ENCODE data around the gene DCHS2.
A peak's percentile ranks its signal among the peaks of the same experiment; 100 is the strongest.

DCHS2 gene, protein sequence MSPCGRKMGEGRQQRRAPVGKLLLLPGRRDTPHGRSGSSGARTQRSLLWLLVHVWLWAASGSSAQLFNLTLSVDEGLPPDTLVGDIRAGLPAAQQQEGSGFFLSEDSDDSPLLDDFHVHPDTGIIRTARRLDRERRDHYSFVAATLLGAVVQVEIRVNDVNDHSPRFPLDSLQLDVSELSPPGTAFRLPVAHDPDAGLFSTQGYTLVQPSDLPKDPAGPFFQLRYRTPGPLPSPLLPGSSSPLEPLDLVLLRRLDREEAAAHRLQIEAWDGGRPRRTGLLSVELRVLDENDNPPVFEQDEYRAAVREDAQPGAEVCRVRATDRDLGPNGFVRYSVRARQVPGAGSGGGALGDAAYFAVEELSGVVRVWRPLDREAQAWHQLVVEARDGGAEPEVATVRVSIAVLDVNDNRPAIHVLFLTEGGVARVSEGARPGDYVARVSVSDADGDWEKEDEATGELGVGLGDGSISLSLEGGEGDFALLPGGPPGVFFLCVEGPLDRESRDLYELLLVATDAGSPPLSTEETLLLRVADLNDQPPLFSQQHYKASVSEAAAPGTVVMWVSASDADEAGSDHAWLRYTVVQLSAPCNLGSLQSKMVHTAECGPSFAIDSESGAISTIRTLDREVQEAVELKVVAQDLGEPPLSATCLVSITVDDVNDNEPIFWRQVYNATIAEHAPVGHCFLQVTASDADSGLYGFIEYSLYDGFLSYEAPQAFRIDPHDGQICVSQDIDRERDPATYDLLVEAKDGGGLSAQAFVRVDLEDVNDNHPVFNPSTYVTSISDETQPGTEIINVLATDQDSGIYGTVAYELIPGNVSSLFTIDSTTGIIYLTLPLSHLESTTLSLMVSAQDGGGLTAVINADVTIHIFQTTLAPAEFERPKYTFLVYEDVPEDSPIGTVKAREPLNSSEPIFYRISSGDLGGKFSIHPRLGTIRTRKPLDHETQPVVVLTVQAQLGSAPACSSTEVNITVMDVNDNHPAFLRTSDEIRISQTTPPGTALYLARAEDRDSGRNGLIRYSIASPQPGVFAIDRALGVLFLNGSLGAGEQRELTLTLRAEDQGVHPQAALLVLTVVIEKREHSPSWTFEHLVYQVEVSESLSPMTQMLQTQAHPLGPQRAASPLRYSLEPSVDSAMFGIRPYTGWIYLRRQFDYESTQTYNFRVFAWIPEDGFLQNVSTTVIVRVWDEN (N-terminal part only)

DNA sequence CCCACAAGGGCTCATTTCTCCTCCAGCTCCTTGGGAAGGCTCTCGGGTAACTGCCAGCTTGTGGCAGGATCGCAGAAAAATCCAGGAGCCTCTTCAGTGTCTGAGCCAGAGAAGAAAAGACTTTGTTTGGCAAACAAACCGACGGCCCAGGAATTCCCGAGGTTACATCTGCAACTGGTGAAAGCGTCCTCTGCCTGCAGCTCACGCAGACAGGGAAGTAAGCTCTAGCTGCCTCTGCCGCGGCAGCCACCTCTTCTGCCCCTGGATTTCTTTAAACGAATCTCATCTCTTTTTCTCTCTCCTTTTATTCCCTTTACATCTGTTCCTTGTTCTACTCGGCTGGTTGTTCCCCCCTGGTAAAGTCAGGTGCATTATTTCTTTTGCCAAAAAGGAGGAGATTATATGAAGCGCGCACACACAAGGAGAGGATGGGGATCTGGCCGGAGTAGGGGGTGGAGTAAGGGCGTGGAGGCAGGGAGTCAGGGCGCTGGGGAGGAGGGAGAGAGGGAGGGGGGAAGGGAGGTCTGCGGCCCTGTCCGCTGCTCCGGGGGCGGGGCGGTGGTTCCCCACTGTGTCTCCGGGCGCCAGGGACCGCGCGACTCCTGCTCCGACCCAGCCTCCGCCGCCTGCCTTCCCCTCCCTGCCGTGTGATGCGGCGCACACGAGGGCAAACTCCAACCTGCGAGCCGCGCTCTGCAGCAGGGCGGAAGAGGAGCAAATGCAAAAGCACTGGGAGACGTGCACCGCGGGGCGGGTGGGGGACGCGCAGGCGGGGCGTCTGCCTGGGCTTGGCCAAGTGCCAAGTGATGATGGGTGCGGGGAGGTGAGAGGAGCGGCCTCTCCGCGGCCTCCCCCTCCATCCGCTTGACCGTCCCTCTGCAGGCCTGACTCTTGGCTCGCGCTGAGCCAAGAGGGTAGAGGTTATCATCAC, at the start of gene DCHS2:
TSS of gene DCHS2 (minus strand) at position 459 of the 931 bp plus-strand sequence. CDS start at position 15, 444 bp downstream.
- peak; percentile 75 for DNase-seq

DNA sequence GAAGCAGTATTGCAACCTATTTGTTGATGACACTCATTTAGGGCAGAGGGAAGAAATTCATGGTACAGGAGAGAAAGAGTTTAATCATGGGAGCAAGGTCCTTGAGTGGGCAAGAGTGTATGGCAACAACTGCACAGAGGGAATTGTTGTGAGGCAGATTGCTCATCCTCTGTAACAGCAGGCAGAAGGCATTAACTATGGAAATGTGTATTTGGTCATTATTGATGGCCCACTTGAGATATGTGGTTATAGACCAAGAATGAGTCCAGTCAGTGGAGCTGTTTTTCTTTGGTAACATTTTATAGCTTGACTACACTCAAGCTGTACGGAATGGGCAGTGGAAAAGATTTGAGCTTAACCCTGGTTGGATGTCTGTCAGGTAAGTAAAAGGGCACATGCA, 42.7 kb upstream of the DCHS2 start:
- no peak for DNase-seq

DNA sequence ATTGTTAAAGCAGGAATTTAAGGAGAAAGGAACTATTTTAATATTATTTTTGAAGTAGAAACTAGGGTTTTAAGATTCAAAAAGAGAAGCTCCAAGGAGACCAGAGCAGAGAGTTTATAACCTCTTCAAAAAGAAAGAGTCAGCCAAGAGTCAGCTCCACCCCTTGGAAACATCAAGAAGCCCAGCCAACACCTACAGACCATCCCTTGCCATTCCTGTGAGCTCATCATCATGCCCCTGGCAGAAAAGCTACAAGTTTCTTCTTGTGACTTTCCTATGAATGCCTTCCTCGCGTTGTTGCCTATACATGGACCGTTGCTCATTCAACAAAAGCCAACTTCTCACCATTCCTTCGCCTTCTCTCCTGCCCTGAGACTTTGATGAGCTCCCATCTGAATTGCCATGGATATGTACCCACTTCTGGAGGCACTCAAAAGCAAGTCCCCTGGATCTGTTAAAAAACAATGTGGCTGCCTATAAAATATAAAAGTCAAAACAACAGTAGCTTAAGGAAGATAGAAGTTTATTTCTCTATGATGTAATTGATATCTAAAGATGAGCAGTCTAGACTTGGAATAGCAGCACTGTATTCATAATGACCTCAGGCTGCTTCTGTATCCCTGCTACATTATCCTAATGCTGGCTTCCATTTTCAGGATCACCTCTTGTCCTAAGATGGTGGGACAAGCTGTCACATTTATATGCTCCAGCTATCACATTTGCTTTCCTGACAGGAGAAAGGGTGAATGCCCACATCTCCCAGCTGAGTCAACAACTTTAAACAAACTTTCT, 38.3 kb upstream of the DCHS2 start:
- no peak for DNase-seq

DNA sequence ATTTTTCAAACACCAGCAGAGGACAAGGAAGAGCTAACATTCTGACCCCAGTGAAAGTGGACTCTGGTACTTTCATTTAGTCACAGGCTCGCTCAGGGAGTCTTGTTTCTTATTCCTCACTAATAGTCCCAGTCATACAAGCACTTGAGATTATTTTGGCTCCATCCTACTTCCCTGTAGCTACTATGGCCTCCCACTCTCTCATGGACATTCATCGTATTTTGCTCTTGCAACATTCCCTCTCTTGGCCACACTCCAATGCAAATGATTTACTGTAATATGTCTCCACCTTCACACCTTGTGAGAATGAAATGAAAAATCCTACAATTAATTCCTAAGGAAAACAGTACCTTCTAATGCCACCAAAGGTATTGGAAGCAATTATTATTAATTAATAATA, 37.3 kb upstream of the DCHS2 start:
- DNase-seq = no peak

DNA sequence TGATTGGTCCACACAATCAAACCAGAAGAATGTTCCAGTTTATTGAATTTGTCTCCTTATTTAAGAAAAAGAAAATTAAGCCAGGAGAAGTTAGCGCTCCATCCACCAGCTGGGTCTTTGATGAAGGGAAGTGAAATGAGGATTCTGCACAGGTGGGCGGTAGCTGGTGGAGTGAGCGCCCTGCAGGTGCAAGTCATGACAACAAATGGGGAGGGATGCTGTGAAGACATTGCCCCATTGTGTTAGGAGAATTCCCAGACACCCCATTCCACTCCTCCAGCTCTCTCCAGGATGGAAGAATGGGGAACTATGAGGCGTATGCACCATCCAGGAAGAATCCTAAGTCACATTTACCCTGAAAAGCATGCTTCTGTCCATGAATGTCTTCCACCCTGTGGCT, 35.7 kb upstream of the DCHS2 start:
- no peak for DNase-seq

DNA sequence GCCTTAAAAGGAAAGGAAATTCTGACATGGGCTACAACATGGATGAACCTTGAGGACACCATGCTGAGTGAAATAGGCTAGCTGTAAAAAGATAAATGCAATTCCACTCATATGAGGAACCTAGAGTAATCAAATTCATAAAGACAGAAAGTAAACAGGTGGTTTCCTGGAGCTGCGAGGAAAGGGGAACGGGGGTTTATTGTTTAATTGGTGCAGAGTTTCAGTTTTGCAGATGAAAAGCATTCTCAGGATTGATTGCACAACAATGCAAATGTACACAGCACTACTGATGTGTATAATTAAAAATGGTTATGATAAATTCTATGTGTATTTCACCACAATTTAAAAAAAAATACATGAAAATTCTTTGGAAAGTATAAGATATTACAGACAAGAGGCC, 34.6 kb upstream of the DCHS2 start:
- no peak for DNase-seq

DNA sequence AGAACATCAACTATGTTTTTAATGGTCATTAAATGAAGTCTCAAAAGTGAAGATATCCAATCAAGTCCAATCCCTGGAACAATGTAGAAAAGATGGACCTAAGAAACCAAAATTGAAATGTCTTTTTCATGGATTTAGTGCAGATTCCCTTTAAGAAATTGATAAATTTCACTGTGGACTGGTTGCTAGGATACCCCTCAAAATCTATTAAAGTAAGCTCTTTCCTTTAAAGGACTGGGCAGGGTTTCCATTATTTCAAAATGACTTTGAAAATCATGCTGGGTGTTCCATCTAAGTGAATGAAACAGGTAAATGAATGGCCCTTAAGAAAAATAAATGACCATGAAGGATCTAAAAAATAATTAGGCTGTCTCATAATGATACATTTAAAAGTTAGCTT, 30.0 kb upstream of the DCHS2 start:
- DNase-seq = no peak

DNA sequence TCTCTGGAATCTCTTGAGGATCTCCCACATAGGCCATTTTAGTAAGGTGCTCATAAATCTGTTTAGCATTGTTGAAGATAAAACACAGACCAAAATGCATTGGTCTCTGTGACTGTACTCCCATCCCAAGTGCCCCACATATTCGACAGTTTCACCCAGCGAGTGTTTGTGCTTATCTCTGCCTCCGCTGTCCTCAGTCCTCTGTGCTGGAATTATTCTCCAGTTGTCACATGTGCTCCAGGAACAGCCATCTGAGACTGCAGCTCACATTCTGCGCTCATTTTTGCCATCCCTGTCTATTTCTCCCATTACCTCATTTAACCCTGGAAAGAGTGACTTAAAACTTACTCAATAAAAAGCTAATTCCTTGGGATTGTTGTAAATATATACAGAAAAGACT, 27.6 kb upstream of the DCHS2 start:
- no peak for DNase-seq

DNA sequence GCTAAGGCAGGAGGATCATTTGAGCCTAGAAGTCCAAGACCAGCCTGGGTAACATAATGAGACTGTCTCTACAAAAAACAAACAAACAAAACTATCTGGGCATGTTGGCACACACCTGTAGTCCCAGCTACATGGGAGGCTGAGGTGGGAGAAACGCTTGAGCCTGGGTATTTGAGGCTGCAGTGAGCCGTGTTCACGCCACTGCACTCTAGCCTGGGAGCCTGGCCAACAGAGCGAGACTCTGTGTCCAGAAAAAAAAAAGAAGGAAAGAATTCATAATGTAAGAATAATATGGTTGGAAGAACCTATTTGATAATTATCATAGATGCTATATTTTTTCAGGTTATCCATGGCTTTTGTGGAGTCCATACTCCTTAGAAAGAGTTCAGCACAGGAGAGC, 26.0 kb upstream of the DCHS2 start:
- DNase-seq = no peak

DNA sequence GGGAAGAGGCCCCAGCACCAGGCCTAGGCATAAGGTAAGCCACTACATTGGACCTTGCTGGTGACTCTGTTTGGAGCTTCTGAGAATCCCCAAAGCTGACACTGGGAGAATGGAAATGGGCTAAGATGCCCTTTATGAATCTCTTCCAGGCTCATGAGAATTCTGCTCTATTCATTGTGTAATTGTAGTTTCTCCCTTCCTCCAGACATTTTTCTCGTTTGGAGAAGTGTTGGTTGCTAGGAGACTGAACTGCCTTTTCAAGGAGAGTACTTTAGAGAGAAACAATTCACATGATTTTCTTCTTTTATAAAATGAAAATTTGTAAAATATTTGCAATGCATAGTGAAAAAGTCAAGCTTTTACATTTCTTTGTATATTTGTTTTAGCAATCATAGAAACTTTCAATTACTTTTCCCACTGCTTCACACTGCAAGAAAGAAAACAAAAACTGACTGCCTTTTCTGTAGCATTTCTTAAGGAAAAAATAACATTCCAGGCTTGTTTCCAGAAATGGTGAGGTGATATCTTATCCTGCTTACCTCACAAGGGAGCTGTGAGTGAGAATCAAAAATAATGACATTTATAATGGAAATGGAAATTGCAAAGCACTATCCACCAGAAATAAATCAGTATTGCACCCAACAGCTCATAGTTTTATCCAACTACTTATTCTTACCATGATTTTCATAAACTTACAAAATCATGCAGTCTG, 24.9 kb upstream of the DCHS2 start:
- DNase-seq = no peak

DNA sequence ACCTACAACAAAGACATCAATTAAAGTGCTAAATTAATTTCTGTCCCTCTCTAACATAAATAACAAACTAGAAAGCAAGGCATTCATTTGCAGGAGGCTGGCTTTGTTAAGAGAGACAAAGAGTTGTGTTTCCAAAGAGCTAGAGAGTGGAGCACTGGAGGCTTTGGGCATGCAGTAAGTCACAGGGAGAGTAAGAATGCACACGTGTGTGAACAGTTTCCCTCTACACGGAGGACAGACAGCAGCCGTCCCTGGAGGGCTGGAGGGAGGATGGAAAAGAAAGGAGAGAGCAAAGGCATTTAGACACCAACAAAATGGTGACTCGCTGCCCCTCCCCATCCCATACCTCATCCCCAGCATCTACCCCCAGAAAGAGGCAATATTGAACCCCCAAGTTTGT, 20.4 kb upstream of the DCHS2 start:
- no peak for DNase-seq

DNA sequence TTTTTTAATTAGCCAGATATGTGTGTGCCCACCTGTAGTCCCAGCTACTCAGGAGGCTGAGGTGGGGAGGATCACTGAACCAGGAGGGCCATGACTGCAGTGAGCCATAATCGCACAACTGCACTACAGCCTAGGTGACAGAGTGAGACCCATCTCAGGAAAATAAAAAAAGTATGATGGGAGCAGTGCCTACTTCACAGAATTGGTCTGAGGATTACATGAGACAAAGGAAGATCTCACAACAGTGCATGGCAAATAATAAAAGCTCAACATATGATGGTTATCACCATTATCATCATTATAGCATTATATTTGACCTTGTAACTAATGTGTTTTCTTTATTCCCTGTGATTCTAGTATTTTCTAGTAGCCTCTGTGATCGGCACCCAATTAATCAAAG, 19.9 kb upstream of the DCHS2 start:
- DNase-seq = no peak

DNA sequence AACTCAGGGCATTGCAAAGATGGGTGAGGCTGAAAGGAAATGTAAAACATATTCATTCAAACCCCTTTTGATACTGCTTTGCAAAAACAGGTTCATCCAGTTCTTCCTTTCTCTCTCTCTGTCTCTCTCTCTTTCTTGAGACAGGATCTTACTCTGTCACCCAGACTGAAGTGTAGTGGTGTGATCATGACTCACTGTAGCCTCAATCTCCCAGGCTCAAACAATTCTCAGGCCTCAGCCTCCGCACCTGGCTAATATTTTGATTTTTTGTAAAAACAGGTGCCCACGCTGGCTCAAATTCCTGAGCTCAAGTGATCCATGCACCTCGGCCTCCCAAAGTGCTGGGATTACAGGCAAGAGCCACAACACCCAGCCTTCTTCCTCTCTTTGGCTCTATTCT, 15.6 kb upstream of the DCHS2 start:
- DNase-seq = no peak

DNA sequence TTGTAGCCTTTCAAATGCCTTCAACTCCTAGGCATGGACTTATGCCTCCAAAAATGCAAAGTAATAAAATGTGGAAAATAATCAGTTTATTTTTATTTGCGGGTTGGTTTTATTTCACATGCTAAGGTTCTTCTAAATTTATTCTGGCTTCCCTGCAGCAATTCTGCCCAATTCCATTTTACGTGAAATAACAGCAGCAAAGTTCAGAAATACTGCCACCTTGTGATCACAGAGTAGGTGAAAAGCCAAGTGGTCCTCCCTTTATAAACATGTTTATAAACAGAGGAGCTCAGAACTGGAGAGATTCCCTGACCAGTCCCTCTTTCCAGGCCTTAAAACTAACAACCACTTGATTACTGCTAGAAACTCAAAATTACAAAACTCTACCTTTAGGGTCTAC, 14.7 kb upstream of the DCHS2 start:
- no peak for DNase-seq

DNA sequence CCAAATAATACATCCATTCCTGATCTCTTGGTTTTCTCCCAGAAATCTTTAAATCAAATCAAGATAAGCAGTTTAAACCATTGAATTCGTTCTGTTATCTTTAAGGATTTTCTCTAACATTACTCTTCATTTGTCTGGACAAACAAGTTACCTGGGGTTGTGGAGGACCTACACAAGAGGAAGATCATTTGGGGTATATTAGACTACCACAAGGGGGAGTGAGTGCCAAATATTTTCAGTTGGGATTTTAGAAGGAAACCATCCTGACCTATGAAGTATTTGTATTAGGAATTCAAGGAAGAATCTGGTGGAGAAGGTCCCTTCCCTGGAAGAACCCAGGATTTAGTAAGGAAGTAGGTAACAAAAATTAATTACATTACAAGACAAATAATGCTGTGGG, 12.0 kb upstream of the DCHS2 start:
- no peak for DNase-seq

DNA sequence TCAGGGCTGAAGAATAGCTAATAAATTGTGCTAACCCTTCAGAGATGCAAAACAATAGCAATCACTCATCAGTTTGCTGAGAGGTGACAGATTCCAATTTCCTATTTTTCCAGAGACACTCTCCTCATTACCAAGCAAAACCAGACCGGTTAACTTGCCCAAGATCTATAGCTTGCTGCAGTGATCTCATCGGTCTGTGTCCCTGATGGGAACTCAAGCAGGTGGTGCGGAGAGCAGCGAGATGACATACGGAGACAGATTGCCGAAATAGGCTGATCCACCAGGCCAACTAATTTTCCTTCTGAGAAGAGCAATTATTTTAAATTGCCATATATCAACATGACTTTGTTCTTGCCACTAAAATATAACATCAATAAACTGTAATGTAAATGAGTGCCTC, 10.5 kb upstream of the DCHS2 start:
- no peak for DNase-seq

DNA sequence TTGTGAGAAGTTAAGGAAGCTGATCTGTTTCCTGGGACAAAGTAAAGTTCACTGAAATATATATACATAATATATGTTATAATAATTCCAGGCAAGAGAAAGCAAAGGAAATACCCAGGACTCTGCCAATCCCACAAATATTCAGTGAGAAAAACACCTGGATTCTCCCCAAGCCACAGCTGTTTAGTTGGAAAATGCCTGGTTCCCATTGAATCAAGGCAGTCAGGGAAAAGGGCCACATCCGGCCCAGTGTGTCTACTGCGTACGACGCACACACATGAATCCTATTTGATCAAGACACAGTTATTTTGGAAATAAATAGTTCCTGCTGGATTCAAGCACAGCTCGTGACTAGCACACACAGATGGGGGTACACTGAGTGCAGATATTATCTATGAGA, 6.3 kb upstream of the DCHS2 start:
- peak; percentile 74 for DNase-seq

DNA sequence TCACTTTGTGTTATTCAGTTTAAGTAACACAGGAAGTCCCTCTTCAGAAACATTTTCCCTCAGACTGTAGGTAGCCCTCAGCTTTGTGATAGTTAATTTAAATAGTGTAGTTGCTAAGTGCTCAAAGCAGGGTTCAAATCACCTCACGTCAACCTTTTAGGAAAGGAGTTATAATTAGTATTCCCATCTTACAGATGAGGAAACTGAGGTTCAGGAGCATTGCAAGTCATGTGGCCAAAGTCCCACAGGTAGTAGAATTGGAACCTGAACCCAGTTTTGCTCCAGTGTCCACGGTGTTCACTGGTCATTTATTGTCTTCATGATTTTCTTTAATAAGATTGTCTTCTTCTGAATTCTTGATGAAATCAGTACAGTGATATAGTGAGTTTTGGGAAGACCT, 4.3 kb upstream of the DCHS2 start:
- no peak for DNase-seq

DNA sequence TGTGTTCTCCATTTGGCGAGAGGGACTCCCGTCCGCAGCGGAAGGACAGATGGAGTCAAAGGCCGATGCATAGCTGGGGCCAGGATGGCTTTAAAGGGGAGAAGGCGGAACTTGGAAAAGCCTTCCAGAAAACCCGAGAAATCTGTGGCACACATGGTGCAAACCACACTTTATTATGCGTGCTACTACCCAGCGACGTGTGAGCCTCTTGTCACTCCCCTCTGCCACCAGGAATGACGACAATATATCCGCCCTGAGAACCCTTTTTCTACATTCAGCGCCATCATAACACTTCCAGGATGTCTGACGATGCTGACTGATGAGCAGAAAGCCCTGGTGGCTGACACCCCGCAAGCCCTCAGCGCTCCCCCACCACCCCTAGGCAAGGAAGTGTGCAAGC, 689 bp upstream of the DCHS2 start:
- DNase-seq = no peak

DNA sequence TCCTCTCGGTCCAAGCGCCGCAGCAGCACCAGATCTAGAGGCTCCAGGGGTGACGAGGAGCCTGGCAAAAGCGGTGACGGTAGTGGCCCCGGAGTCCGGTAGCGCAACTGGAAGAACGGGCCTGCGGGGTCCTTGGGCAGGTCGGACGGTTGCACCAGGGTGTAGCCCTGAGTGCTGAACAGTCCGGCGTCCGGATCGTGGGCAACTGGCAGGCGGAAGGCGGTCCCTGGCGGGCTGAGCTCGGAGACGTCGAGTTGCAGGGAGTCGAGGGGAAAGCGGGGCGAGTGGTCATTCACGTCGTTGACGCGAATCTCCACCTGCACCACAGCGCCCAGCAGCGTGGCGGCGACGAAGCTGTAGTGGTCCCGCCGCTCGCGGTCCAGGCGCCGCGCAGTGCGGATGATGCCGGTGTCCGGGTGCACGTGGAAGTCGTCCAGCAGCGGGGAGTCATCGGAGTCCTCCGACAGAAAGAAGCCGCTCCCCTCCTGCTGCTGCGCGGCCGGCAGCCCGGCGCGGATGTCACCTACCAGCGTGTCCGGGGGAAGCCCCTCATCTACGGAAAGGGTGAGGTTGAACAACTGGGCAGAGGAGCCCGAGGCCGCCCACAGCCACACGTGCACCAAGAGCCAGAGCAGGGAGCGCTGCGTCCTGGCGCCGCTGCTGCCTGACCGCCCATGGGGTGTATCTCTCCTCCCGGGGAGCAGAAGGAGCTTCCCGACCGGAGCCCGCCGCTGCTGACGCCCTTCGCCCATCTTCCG, 837 bp downstream of the DCHS2 start:
- peak; percentile 44 for DNase-seq
